COLO668 (cell line): ENCODE measurements around the gene ASGR1.

ENCODE experiments used
- DNase-seq: peaks from one replicate; lab custom pipeline; 2025; ENCODE audit not compliant: unreplicated experiment; lab: John Stamatoyannopoulos, UW

Gene ASGR1

GRCh38 chr17:7216242-7217112, 37.3 kb upstream of the ASGR1 start:
- no peak for DNase-seq

GRCh38 chr17:7215652-7216180, 36.5 kb upstream of the ASGR1 start:
- DNase-seq, result no peak

- DNase-seq, result no peak
Measured at GRCh38 chr17:7215136-7215638, 36.0 kb upstream of the ASGR1 start.

- DNase-seq, result peak; percentile 92
Measured at GRCh38 chr17:7214300-7215135, 35.3 kb upstream of the ASGR1 start.

- peak; percentile 77 for DNase-seq
Measured at GRCh38 chr17:7213895-7214299, 34.7 kb upstream of the ASGR1 start.

GRCh38 chr17:7211491-7212273, 32.5 kb upstream of the ASGR1 start:
- no peak for DNase-seq

- DNase-seq, result no peak
Measured at GRCh38 chr17:7208754-7209460, 29.7 kb upstream of the ASGR1 start.

GRCh38 chr17:7208027-7208571, 28.9 kb upstream of the ASGR1 start:
- DNase-seq, result no peak

GRCh38 chr17:7207120-7208001, 28.2 kb upstream of the ASGR1 start:
- DNase-seq, result no peak

- DNase-seq, result no peak
Measured at GRCh38 chr17:7205561-7205960, 26.4 kb upstream of the ASGR1 start.

- peak; percentile 69 for DNase-seq
Measured at GRCh38 chr17:7204828-7205461, 25.8 kb upstream of the ASGR1 start.

- DNase-seq, result no peak
Measured at GRCh38 chr17:7204336-7204735, 25.2 kb upstream of the ASGR1 start.

GRCh38 chr17:7203391-7203790, 24.2 kb upstream of the ASGR1 start:
- DNase-seq, result no peak

GRCh38 chr17:7196651-7197401, 17.7 kb upstream of the ASGR1 start:
- DNase-seq, result no peak

- DNase-seq, result no peak
Measured at GRCh38 chr17:7195971-7196370, 16.8 kb upstream of the ASGR1 start.

- no peak for DNase-seq
Measured at GRCh38 chr17:7192271-7192937, 13.2 kb upstream of the ASGR1 start.

GRCh38 chr17:7191571-7192270, 12.6 kb upstream of the ASGR1 start:
- peak; percentile 10 for DNase-seq
